OCI-LY3 (cell line): ENCODE data around the gene APELA.

Experiments used
- EZH2phosphoT487 ChIP-seq: fragments of 200-600 bp; shearing (Covaris generic); IDR thresholded peaks from 2 replicates; pipeline ENCODE4 v1.6.1; 2018; ENCODE audit warnings: antibody characterized with exemption, mixed run types, low read depth
- TF ChIP-seq, protein P1 (sequence below): fragments of 200-600, 300-600 bp; sonication (generic); IDR thresholded peaks from 2 replicates; pipeline ENCODE4 v1.5.1; 2014; ENCODE audit warnings: antibody characterized with exemption, low read length, low read depth

DNA sequence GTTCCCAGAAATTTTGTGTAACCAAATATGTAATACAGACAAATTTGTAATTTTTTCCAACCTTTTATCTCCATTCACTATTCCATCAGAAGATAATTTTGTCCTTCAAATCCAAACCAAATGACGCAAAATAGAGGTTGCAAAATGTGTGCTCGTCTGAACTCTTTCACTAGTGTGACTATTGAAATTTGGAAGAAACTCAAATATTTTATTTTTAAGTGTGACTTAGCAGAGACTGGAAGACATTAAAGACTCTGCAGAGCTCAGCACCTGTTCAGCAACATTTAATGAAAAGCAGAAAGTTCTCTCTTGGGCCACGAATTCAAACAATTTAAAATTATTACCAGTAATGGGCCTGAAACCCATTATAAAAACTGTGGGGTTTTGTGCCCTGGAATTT, 30.0 kb upstream of the APELA start:
- TF ChIP-seq EZH2phosphoT487 = no peak
- TF ChIP-seq, protein P1, sequence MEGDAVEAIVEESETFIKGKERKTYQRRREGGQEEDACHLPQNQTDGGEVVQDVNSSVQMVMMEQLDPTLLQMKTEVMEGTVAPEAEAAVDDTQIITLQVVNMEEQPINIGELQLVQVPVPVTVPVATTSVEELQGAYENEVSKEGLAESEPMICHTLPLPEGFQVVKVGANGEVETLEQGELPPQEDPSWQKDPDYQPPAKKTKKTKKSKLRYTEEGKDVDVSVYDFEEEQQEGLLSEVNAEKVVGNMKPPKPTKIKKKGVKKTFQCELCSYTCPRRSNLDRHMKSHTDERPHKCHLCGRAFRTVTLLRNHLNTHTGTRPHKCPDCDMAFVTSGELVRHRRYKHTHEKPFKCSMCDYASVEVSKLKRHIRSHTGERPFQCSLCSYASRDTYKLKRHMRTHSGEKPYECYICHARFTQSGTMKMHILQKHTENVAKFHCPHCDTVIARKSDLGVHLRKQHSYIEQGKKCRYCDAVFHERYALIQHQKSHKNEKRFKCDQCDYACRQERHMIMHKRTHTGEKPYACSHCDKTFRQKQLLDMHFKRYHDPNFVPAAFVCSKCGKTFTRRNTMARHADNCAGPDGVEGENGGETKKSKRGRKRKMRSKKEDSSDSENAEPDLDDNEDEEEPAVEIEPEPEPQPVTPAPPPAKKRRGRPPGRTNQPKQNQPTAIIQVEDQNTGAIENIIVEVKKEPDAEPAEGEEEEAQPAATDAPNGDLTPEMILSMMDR = no peak
